ENCODE data around the gene KRT12. TPM values are rescaled to one million over a fixed set of nuclear protein-coding genes. Genes with fewer than 3 reads are reported as not detected.

The KRT12 gene
- total RNA-seq, 1 donor from 2014 or later = not detected

DNA sequence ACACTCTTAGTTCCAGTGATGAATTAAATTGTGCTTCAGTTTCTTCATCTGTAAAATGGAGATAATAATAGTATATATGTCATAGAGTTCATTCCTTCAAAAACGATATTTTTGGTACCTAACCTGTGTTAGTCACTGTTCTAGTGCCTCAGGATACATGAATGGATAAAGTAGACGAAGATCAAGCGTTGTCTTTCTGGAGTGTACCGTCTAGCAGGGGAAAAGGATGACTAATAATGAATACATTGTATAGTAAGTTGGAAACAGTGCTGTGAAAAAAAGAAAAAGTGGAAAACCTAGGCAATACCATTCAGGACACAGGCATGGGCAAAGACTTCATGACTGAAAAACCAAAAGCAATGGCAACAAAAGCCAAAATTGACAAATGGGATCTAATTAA lies 53.2 kb downstream of the KRT12 start:
- peaks cover 9% of the 10 kb centered on the region for H3K4me1 ChIP-seq
- DNase-seq (ENCODE audit: extremely low spot score in 2 of 2) = no peak
- TF ChIP-seq POLR2AphosphoS5 (IDR thresholded peaks at IDR 0.05; ENCODE audit: insufficient read depth in 1 of 2, low read depth in 1 of 2) (no peak), CTCF (IDR thresholded peaks at IDR 0.05) (no peak), POLR2A (IDR thresholded peaks at IDR 0.05) (no peak)
- no peaks in the 10 kb centered on the region for H3K9me3 ChIP-seq
- no peak overlapping the region for H3K4me3 ChIP-seq
- intact Hi-C loops (cut with DNase I) = no loop called here
- H3K27me3 ChIP-seq = no peaks in the 10 kb centered on the region
- no peak overlapping the region for H3K27ac ChIP-seq
- H3K36me3 ChIP-seq = no peaks in the 10 kb centered on the region

DNA sequence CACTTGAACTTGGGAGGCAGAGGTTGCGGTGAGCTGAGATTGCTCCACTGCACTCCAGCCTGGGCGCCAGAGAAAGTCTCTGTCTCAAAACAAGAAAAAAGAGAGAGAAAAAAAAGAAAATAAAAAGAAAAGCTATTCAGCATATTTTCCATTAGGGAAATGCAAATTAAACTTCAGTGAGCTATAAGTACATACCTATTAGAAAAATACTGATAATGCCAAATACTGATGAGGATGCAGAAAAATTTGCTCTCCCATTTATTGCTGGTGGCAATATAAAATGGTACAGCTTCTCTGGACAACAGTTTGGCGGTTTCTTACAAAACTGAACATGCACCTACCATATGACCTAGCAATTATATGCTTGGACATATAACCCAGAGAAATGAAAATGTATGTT lies 54.4 kb downstream of the KRT12 start:
- DNase-seq (ENCODE audit: extremely low spot score in 2 of 2) = no peak
- H3K9me3 ChIP-seq = no peaks in the 10 kb centered on the region
- no peak overlapping the region for H3K4me3 ChIP-seq
- TF ChIP-seq POLR2AphosphoS5 (IDR thresholded peaks at IDR 0.05; ENCODE audit: insufficient read depth in 1 of 2, low read depth in 1 of 2) = no peak
- no peak for TF ChIP-seq POLR2A (IDR thresholded peaks at IDR 0.05)
- TF ChIP-seq CTCF (IDR thresholded peaks at IDR 0.05) = no peak
- no peak overlapping the region for H3K27ac ChIP-seq
- no peaks in the 10 kb centered on the region for H3K27me3 ChIP-seq
- intact Hi-C loops (cut with DNase I) = no loop called here
- H3K36me3 ChIP-seq = no peaks in the 10 kb centered on the region
- peaks cover 2% of the 10 kb centered on the region for H3K4me1 ChIP-seq

Other genes with a start within 250 kb of the KRT12 start
- gene SMARCE1, start 219.4 kb downstream of the KRT12 start, total RNA-seq = 96.3 TPM
- gene KRT222, start 202.0 kb downstream of the KRT12 start, total RNA-seq = not detected
- gene KRT24, start 163.5 kb downstream of the KRT12 start, total RNA-seq = 1.5 TPM
- not detected for gene KRT25, start 111.9 kb downstream of the KRT12 start, total RNA-seq
- gene KRT26, start 95.0 kb downstream of the KRT12 start, total RNA-seq = not detected
- not detected for gene KRT27, start 84.7 kb downstream of the KRT12 start, total RNA-seq
- not detected for gene KRT28, start 67.3 kb downstream of the KRT12 start, total RNA-seq
- gene KRT10, start 44.6 kb downstream of the KRT12 start, total RNA-seq = 919 TPM
- gene KRT20, start 18.0 kb upstream of the KRT12 start, total RNA-seq = not detected
- 0.98 TPM for gene KRT23, start 70.4 kb upstream of the KRT12 start, total RNA-seq
- gene KRT39, start 99.7 kb upstream of the KRT12 start, total RNA-seq = not detected
- gene KRT40, start 117.1 kb upstream of the KRT12 start, total RNA-seq = not detected
- not detected for gene KRTAP3-3, start 126.9 kb upstream of the KRT12 start, total RNA-seq
- gene KRTAP3-2, start 132.7 kb upstream of the KRT12 start, total RNA-seq = not detected
- gene KRTAP3-1, start 141.9 kb upstream of the KRT12 start, total RNA-seq = not detected
- gene KRTAP1-5, start 160.0 kb upstream of the KRT12 start, total RNA-seq = not detected
- gene KRTAP1-4, start 163.0 kb upstream of the KRT12 start, total RNA-seq = not detected
- gene KRTAP1-3, start 167.7 kb upstream of the KRT12 start, total RNA-seq = not detected
- not detected for gene KRTAP1-1, start 174.2 kb upstream of the KRT12 start, total RNA-seq
- gene KRTAP2-1, start 180.1 kb upstream of the KRT12 start, total RNA-seq = not detected
- not detected for gene KRTAP2-2, start 188.0 kb upstream of the KRT12 start, total RNA-seq
- not detected for gene KRTAP2-3, start 192.9 kb upstream of the KRT12 start, total RNA-seq
- gene KRTAP2-4, start 198.7 kb upstream of the KRT12 start, total RNA-seq = not detected
- gene KRTAP4-7, start 216.9 kb upstream of the KRT12 start, total RNA-seq = not detected
- gene KRTAP4-8, start 230.9 kb upstream of the KRT12 start, total RNA-seq = not detected
- not detected for gene KRTAP4-16, start 235.0 kb upstream of the KRT12 start, total RNA-seq
- gene KRTAP4-9, start 238.2 kb upstream of the KRT12 start, total RNA-seq = not detected